HG03457 (cell line): Measurements from ENCODE around the gene GRAP.
"Not testable (repeated sequence)": the region's sequence is repeated elsewhere in the genome, so short reads cannot be mapped to it uniquely, and the experiment has no call there.

Experiments used
- ATAC-seq: cut with Tn5 transposase; IDR thresholded peaks from one replicate; pipeline ENCODE4 v1.9.1; 2021; ENCODE audit warnings: moderate number of reproducible peaks; ENCODE audit not compliant: unreplicated experiment

GRAP gene

GRCh38 chr17:19043032-19043431 lies 3.7 kb downstream of the GRAP start:
- ATAC-seq = not testable (repeated sequence)

GRCh38 chr17:19042369-19042768 lies 4.4 kb downstream of the GRAP start:
- ATAC-seq = not testable (repeated sequence)

GRCh38 chr17:19041871-19042270 lies 4.9 kb downstream of the GRAP start:
- not testable (repeated sequence) for ATAC-seq

GRCh38 chr17:19040350-19040749 lies 6.4 kb downstream of the GRAP start:
- ATAC-seq = not testable (repeated sequence)

GRCh38 chr17:19038730-19039129 lies 8.0 kb downstream of the GRAP start:
- not testable (repeated sequence) for ATAC-seq

GRCh38 chr17:19038007-19038406 lies 8.8 kb downstream of the GRAP start:
- ATAC-seq = not testable (repeated sequence)

GRCh38 chr17:19037547-19037946 lies 9.2 kb downstream of the GRAP start:
- not testable (repeated sequence) for ATAC-seq

- ATAC-seq = not testable (repeated sequence)
These were observed 10.6 kb downstream of the GRAP start for GRCh38 chr17:19036186-19036585.

- ATAC-seq = not testable (repeated sequence)
These were observed 14.3 kb downstream of the GRAP start for GRCh38 chr17:19032377-19032988.

GRCh38 chr17:19031729-19032128 lies 15.0 kb downstream of the GRAP start:
- not testable (repeated sequence) for ATAC-seq

GRCh38 chr17:19030771-19031449 lies 15.8 kb downstream of the GRAP start:
- not testable (repeated sequence) for ATAC-seq

- not testable (repeated sequence) for ATAC-seq
These were observed 17.0 kb downstream of the GRAP start for GRCh38 chr17:19029740-19030139.

GRCh38 chr17:19028671-19029070 lies 18.1 kb downstream of the GRAP start:
- ATAC-seq = not testable (repeated sequence)

GRCh38 chr17:19024101-19025078 lies 22.4 kb downstream of the GRAP start:
- no peak for ATAC-seq

GRCh38 chr17:19023209-19023999 lies 23.4 kb downstream of the GRAP start:
- ATAC-seq = no peak

GRCh38 chr17:19022747-19023146 lies 24.0 kb downstream of the GRAP start:
- ATAC-seq = no peak

GRCh38 chr17:19022128-19022527 lies 24.6 kb downstream of the GRAP start:
- ATAC-seq = no peak

GRCh38 chr17:19021622-19022083 lies 25.1 kb downstream of the GRAP start:
- no peak for ATAC-seq

- not testable (repeated sequence) for ATAC-seq
These were observed 25.6 kb downstream of the GRAP start for GRCh38 chr17:19021011-19021621.

GRCh38 chr17:19020016-19020415 lies 26.7 kb downstream of the GRAP start:
- ATAC-seq = no peak
